Activated CD8-positive, alpha-beta memory T cell treated with anti-CD3 and anti-CD28 coated beads, Interleukin-2, amount 50 U/mL, for 24 hours (primary cell): ENCODE measurements around the gene ZSCAN9.

Experiments
- DNase-seq: peaks from one replicate; pipeline ENCODE4 v3.0.0-alpha.2; 2020; ENCODE audit errors: extremely low read depth

Gene ZSCAN9

GRCh38 chr6:28220257-28221133, 4.6 kb upstream of the ZSCAN9 start:
- DNase-seq: no peak

- no peak for DNase-seq
Measured at GRCh38 chr6:28224131-28225055, 682 bp upstream of the ZSCAN9 start.

- no peak for DNase-seq
Measured at GRCh38 chr6:28226460-28226859, 1.4 kb downstream of the ZSCAN9 start.

- DNase-seq: no peak
Measured at GRCh38 chr6:28232785-28233184, 7.7 kb downstream of the ZSCAN9 start.

GRCh38 chr6:28235912-28236452, 10.9 kb downstream of the ZSCAN9 start:
- no peak for DNase-seq

- no peak for DNase-seq
Measured at GRCh38 chr6:28239636-28240035, 14.6 kb downstream of the ZSCAN9 start.

- no peak for DNase-seq
Measured at GRCh38 chr6:28240471-28240870, 15.4 kb downstream of the ZSCAN9 start.

- no peak for DNase-seq
Measured at GRCh38 chr6:28243946-28244345, 18.9 kb downstream of the ZSCAN9 start.

GRCh38 chr6:28245206-28245941, 20.3 kb downstream of the ZSCAN9 start:
- DNase-seq: no peak

- no peak for DNase-seq
Measured at GRCh38 chr6:28248916-28249315, 23.8 kb downstream of the ZSCAN9 start.

- DNase-seq: no peak
Measured at GRCh38 chr6:28250747-28251146, 25.7 kb downstream of the ZSCAN9 start.

GRCh38 chr6:28251661-28252008, 26.6 kb downstream of the ZSCAN9 start:
- DNase-seq: no peak

- DNase-seq: peak; percentile 58
Measured at GRCh38 chr6:28252009-28252975, 27.2 kb downstream of the ZSCAN9 start, which contains the start of gene ZKSCAN4. Gene ZKSCAN4 (minus strand): TSS chr6:28252269. CDS start chr6:28251980, 289 bp downstream.

GRCh38 chr6:28254121-28254519, 29.0 kb downstream of the ZSCAN9 start:
- DNase-seq: no peak

- no peak for DNase-seq
Measured at GRCh38 chr6:28257042-28257441, 32.0 kb downstream of the ZSCAN9 start.

- DNase-seq: peak; percentile 20
Measured at GRCh38 chr6:28258877-28259777, 34.1 kb downstream of the ZSCAN9 start, which contains the start of gene NKAPL. Gene NKAPL (plus strand): TSS chr6:28259297. CDS start chr6:28259372, 75 bp downstream.

- DNase-seq: no peak
Measured at GRCh38 chr6:28263922-28264321, 38.8 kb downstream of the ZSCAN9 start.

- DNase-seq: no peak
Measured at GRCh38 chr6:28264834-28265401, 39.8 kb downstream of the ZSCAN9 start.

GRCh38 chr6:28266563-28266961, 41.5 kb downstream of the ZSCAN9 start:
- no peak for DNase-seq
